GM10248 (cell line): ENCODE data around the gene SYTL1.

Experiments used
- CTCF ChIA-PET: fragments of 300-600 bp; sonication (Branson Sonifier 250); formaldehyde crosslinking; extraction: SDS; loops from one replicate; lab custom pipeline; 2021; ENCODE audit warnings: antibody characterized with exemption; lab: Yijun Ruan, JAX
- POLR2A ChIA-PET: fragments of 350-650 bp; sonication (Branson Sonifier 250); formaldehyde crosslinking; extraction: SDS; loops from one replicate; lab custom pipeline; 2020; ENCODE audit warnings: antibody characterized with exemption; lab: Yijun Ruan, JAX
- DNase-seq: peaks from one replicate; pipeline ENCODE4 v3.0.0; 2012; ENCODE audit errors: extremely low spot score
- TF ChIP-seq, protein P1 (sequence below): IDR thresholded peaks from 2 replicates; pipeline ENCODE4 v1.5.1; 2012; ENCODE audit warnings: mild to moderate bottlenecking, low read depth; ENCODE audit errors: extremely low read depth, missing control alignments, control extremely low read depth

Gene SYTL1

DNA sequence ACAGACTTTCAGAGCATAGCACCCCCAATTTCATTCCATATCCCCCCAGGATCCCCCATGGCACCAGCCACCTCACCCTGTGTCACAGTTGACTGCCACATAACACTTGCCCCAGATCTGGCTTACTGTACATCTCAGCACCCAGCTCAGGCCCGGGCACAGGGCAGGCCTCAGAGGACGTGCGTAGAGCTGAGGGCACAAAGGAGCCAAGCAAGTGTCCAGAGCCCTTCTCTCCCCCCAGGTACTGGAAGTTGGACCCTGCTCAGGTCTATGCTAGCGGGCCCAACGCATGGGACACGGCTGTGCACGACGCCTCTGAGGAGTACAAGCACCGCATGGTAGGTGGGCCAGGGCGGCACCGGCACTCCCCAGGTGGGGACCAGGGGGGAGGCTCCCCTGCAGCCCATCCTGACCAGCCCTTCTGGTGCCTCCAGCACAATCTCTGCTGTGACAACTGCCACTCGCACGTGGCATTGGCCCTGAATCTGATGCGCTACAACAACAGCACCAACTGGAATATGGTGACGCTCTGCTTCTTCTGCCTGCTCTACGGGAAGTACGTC lies 8.0 kb upstream of the SYTL1 start:
- no peak for DNase-seq
- TF ChIP-seq, protein P1, sequence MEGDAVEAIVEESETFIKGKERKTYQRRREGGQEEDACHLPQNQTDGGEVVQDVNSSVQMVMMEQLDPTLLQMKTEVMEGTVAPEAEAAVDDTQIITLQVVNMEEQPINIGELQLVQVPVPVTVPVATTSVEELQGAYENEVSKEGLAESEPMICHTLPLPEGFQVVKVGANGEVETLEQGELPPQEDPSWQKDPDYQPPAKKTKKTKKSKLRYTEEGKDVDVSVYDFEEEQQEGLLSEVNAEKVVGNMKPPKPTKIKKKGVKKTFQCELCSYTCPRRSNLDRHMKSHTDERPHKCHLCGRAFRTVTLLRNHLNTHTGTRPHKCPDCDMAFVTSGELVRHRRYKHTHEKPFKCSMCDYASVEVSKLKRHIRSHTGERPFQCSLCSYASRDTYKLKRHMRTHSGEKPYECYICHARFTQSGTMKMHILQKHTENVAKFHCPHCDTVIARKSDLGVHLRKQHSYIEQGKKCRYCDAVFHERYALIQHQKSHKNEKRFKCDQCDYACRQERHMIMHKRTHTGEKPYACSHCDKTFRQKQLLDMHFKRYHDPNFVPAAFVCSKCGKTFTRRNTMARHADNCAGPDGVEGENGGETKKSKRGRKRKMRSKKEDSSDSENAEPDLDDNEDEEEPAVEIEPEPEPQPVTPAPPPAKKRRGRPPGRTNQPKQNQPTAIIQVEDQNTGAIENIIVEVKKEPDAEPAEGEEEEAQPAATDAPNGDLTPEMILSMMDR = no peak
- ChIA-PET CTCF (interaction anchor here (0.8 to 5.8 kb wide), 20 partner anchors 10 to 287 kb away, joined by 3 to 70 read pairs (median 10); partner anchors contain the start of genes MAP3K6, SYTL1 and TMEM222), POLR2A (interaction anchor here (1.0 kb wide), 1 partner anchor 26 kb away, joined by 4 read pairs; no protein-coding TSS in a partner anchor)

DNA sequence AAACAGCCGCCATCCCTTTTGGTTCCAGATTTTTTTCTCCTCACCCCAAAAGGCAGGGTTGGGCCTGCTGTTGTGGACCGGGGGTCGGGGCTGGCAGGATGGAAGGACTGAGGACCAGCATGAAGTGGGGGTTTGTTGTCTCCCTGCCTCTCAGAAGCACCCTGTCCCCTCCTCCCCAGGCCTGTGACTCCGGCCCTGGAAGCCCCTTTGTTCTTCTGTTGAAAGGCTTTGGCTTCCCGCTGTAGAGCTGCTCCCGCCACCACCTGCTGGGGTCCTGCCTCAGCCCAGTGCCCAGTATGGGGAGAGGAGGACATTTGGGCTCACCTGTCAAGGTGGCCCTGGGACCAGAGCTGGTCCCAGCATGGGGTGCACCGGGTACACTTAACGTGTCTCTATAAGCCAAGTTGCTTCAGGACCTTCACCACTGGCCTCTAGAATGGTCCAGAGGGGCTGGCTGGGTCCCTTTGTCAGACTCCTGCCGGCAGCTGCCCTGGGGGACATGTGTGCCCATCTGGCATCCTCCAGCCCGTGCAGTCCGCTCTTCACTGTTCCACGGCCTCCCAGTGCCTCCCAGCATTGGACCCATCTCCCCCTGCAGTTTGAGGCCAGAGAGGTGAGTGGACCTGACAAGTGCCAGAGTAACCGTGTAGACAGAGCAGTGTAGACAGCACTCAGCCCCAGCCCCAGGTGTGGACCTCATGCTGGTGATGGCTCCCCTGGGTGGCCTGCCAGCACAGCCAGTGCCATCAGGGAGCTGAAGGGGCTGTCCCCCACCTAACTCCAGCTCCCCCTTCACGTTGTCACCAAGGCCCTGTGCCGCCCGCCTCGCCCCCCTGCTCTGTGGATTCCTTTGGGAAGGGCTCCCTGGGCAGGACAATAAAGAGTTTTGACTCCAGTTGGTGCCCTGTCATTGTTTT lies 6.1 kb upstream of the SYTL1 start:
- CTCF ChIA-PET = interaction anchor here (1.1 to 5.8 kb wide), 7 partner anchors 9 to 61 kb away, joined by 3 to 70 read pairs (median 6); no protein-coding TSS in a partner anchor
- TF ChIP-seq, protein P1 = no peak
- POLR2A ChIA-PET = interaction anchor here (0.5 kb wide), 1 partner anchor 483 kb away, joined by 3 read pairs; no protein-coding TSS in a partner anchor
- no peak for DNase-seq

DNA sequence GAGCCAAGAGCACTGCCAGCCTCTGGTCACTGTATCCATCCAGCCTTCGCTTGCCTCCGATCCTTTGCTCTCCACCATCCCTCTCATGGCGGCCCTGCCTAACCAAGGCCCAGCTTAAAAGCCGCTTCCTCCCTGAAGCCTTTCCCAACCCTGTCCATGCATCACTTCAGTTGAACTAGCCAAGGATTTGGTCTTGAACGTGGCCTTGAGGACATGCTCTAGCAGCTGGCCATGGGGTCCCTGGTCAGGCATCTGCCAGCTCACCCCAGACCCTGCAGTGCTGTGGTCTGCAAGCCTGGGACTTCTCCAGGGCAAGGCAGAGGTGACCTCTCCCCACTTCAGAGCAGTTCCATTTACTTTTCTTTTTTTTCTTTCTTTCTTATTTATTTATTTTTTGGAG lies 5.1 kb upstream of the SYTL1 start:
- no peak for DNase-seq
- TF ChIP-seq, protein P1 = no peak
- ChIA-PET CTCF (interaction anchor here (1.1 to 2.0 kb wide), 5 partner anchors 10 to 60 kb away, joined by 3 to 7 read pairs (median 6); no protein-coding TSS in a partner anchor), POLR2A (interaction anchor here (0.5 kb wide), 2 partner anchors 482 to 1312 kb away, joined by 3 read pairs; partner anchors contain the start of gene RNU11)

DNA sequence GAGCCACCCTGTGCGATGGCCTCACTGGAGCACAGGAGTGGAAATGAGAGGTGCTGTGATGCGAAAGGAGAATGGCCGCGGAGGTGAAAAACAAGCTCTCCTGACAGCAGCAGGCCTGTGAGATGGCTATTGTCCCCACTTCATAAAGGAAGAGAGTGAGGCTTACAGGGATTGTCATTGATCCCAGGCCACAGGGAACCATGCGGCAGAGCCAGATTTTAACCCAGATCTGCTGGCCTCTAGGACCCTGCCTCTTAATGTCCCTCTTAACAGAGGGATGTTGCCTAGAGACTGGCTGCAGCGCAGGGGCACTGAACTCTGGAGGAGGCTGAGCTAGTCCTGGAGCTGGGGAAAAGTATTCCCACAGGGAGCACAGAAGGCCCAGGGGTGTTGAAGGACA lies 3.1 kb upstream of the SYTL1 start:
- ChIA-PET POLR2A (interaction anchor here (0.7 kb wide), 1 partner anchor 397 kb away, joined by 5 read pairs; no protein-coding TSS in a partner anchor), CTCF (interaction anchor here (1.6 to 9.2 kb wide), 2 partner anchors 18 to 57 kb away, joined by 6 to 112 read pairs; no protein-coding TSS in a partner anchor)
- no peak for DNase-seq
- TF ChIP-seq, protein P1 = no peak

DNA sequence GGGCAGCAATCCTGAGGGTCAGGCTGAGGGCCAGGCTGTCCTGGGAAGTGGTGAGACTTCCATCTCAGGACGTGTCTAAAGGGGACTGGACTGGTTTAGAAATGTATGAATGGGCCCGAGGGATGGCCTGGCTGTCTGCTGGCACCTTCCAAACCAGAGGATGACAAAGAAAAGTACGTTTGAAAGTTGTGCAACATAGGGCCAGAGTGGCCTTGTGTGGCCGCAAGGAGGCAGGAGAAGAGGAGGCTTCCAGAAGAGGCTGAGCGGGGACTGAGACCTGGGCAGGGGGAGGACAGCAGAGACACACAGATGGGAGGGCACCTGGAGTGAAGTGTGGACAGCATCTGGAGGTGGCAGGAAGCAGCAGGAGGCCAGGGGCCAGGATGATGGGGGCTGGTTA lies 2.6 kb upstream of the SYTL1 start:
- ChIA-PET CTCF (interaction anchor here (1.4 to 9.2 kb wide), 5 partner anchors 12 to 56 kb away, joined by 4 to 112 read pairs (median 6); no protein-coding TSS in a partner anchor), POLR2A (no interaction called here)
- DNase-seq = no peak
- TF ChIP-seq, protein P1 = no peak

DNA sequence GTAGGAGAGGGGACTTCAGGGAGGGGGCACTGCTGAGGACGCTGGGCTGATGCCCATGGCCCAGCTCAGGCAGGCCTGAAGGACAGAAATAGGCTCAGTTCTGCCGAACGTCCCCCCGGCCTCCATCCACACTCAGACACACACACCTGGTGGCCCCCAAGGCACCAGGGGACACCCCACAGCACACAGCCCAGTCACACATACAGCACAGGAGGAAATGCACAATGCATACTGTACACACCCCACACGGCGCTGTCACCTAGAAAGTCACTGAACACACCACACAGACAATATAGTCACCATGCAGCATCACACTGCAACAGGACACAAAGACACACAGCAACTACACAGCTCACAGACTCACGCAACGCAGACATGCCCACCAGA lies 562 bp downstream of the SYTL1 start:
- ChIA-PET CTCF (interaction anchor here (0.7 to 9.2 kb wide), 12 partner anchors 9 to 214 kb away, joined by 3 to 112 read pairs (median 4); no protein-coding TSS in a partner anchor), POLR2A (no interaction called here)
- TF ChIP-seq, protein P1 = no peak
- DNase-seq = no peak
